Adrenal gland (tissue), 12 donors: ENCODE data around the gene CACNA1G. TPM values are rescaled to one million over a fixed set of nuclear protein-coding genes. Genes with fewer than 3 reads are reported as not detected.
A peak's percentile ranks its signal among the peaks of the same experiment; 100 is the strongest.

Experiments
- DNase-seq, 7 donors: peaks; one replicate each; pipeline ENCODE4 v3.0.0-alpha.2; 2019 to 2020
- H3K27ac ChIP-seq, 5 donors: fragments of 200-600 bp; sonication (generic) in 4 of 5; 1 replicate in 3 of 5; 2 replicates in 2 of 5; pipeline versions ENCODE4 v1.5.1 to v1.8.0; 2016 to 2020; ENCODE audit warnings: mild to moderate bottlenecking in 1 of 5
- H3K27me3 ChIP-seq: fragments of 200-600 bp; 2 replicates; pipeline ENCODE4 v1.8.0; 2021
- H3K36me3 ChIP-seq, 2 donors: fragments of 200-600 bp; replicated peaks in 1 of 2; 1 replicate in 1 of 2; 2 replicates in 1 of 2; pipeline versions ENCODE4 v1.5.1 to v1.8.0; 2018 to 2022
- H3K4me1 ChIP-seq, 2 donors: fragments of 200-600 bp; replicated peaks in 1 of 2; 1 replicate in 1 of 2; 2 replicates in 1 of 2; pipeline versions ENCODE4 v1.5.1 to v1.8.0; 2018 to 2021
- H3K4me3 ChIP-seq, 4 donors: fragments of 200-600 bp; sonication (generic) in 3 of 4; one replicate each; pipeline ENCODE4 v1.5.1; 2016 to 2018
- H3K9me3 ChIP-seq, 3 donors: fragments of 200-600 bp; sonication (generic) in 1 of 3; replicated peaks in 1 of 3; 1 replicate in 2 of 3; 2 replicates in 1 of 3; pipeline versions ENCODE4 v1.5.1 to v1.8.0; 2016 to 2021
- CTCF ChIP-seq, 6 experiments: fragments of 450-650 bp in 4 of 6; fragments of 200-600 bp in 2 of 6; sonication (generic) in 1 of 6; IDR thresholded peaks; 1 replicate in 5 of 6; 2 replicates in 1 of 6; pipeline versions ENCODE4 v1.5.1 to v1.8.0; 2016 to 2021; ENCODE audit warnings: antibody characterized with exemption in 6 of 6, mild to moderate bottlenecking in 2 of 6, moderate library complexity in 1 of 6
- POLR2A ChIP-seq, 2 donors: fragments of 450-650 bp; IDR thresholded peaks; one replicate each; pipeline ENCODE4 v1.6.1; 2017; ENCODE audit warnings: antibody characterized with exemption in 2 of 2, mild to moderate bottlenecking in 2 of 2, moderate library complexity in 1 of 2
- WGBS, 4 donors: extraction: QIAGEN DNeasy Blood & Tissue Kit in 2 of 4; methylation state at CpG; one replicate each; pipeline versions ENCODE4 v1.1.5 to v1.1.7; 2013 to 2017; 5-methylcytosine and 5-hydroxymethylcytosine counted together
- intact Hi-C, 2 donors: fragments of 100-400 bp; cut with DNase I; formaldehyde crosslinking; loops; one replicate each; pipeline versions ENCODE4 v1.14.1 to v1.15.0; 2022 to 2023
- polyA plus RNA-seq, 3 donors: library from polyadenylated mRNA; stranded (reverse); fragments of 200-250 nt in 2 of 3; fragments of 350-450 nt in 1 of 3; fragmentation: Illumina TruSeq in 1 of 3; extraction: RNeasy Lipid Tissue Mini Kit (QIAGEN cat#74804) in 1 of 3; gene quantifications; one replicate each; pipeline ENCODE4 v1.2.3, GENCODE V29; 2013 to 2014
- total RNA-seq, 9 donors: library from RNA; depleted of rRNA in 4 of 9; stranded (reverse); fragments of >200 nt in 4 of 9; fragments of 120-200 nt in 1 of 9; fragmentation: NEBNext Ultra II Directional in 1 of 9; extraction: Animal tissue kit (Norgen Biotek cat#: 25700) in 1 of 9; gene quantifications; one replicate each; pipeline versions ENCODE4 v1.1.0 to v1.2.4, GENCODE V29; 2013 to 2023
- donor health status: healthy with polysubstance abuse.
- donor health status: Bipolar disorder and iron deficiency.
- donor health status: DM: yes; HTN: yes; CAD: no.
- donor health status: DM: no; HTN: no; CAD: no.
- donor health status: DM: no; HTN: no; CAD: no.
- donor health status: DM: yes; HTN: yes; CAD: no.

CACNA1G gene
- total and polyA plus RNA-seq, 12 donors: 0.05 to 2.6 (median 0.14) TPM; not detected in 1

- H3K27me3 ChIP-seq: no peaks in the 10 kb centered on the region
- no peaks in the 10 kb centered on the region for H3K9me3 ChIP-seq
- DNase-seq: no peak
- peaks cover 0 to 12% of the 10 kb centered on the region in 2 donors for H3K4me1 ChIP-seq
- intact Hi-C loops: loop anchor here (5.0 to 10.0 kb wide), 3 partner anchors 69 to 136 kb away; no protein-coding TSS in a partner anchor
- H3K36me3 ChIP-seq: no peaks in the 10 kb centered on the region
- WGBS, 4 donors: 80 to 88% (median 83%) methylated on average over 17 of the region's 17 CpGs
- no peak overlapping the region for H3K4me3 ChIP-seq
- no peak for TF ChIP-seq POLR2A (IDR thresholded peaks at IDR 0.05)
- no peak for TF ChIP-seq CTCF (IDR thresholded peaks at IDR 0.05)
- H3K27ac ChIP-seq: no peak overlapping the region
Observed at GRCh38 chr17:50620858-50621257, 60.3 kb downstream of the CACNA1G start.

- no peak for TF ChIP-seq POLR2A (IDR thresholded peaks at IDR 0.05)
- no peak for TF ChIP-seq CTCF (IDR thresholded peaks at IDR 0.05)
- Histone ChIP-seq H3K4me3 (no peak overlapping the region), H3K36me3 (no peaks in the 10 kb centered on the region), H3K9me3 (no peaks in the 10 kb centered on the region), H3K4me1 (peaks cover 0 to 12% of the 10 kb centered on the region in 2 donors), H3K27me3 (no peaks in the 10 kb centered on the region), H3K27ac (no peak overlapping the region)
- DNase-seq: no peak
- 72 to 80% (median 76%) methylated on average over 12 to 16 of the region's 16 CpGs for WGBS, 4 donors
- intact Hi-C loops: loop anchor here (5.0 to 10.0 kb wide), 3 partner anchors 69 to 137 kb away; no protein-coding TSS in a partner anchor
Observed at GRCh38 chr17:50621574-50622031, 61.1 kb downstream of the CACNA1G start.

DNA sequence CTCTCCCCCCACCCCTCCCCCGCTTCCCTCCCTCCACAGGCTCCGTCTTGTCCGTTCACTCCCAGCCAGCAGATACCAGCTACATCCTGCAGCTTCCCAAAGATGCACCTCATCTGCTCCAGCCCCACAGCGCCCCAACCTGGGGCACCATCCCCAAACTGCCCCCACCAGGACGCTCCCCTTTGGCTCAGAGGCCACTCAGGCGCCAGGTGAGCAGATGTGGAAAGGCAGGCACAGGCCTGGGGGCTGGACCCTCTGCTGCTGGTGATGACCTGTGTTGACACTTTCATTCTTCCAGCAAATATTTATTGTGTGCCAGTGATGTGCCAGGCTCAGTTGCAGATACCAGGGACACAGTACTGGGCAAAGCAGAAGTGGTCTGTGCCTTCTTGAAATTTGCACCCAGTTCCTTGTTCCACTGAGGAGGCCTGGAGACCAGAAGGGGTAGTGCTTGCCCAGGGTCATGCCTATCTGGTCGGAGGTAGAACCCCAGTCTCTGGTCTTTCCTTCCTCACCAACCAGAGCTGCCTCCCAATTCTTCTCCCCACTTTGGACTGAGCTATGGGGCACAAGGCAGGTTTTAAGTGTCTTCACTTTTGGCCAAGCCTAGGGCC lies 63.9 kb downstream of the CACNA1G start:
- Histone ChIP-seq H3K27ac (no peak overlapping the region), H3K9me3 (no peaks in the 10 kb centered on the region), H3K4me3 (no peak overlapping the region), H3K27me3 (no peaks in the 10 kb centered on the region), H3K36me3 (no peaks in the 10 kb centered on the region), H3K4me1 (no peaks in the 10 kb centered on the region)
- TF ChIP-seq POLR2A (IDR thresholded peaks at IDR 0.05): no peak
- TF ChIP-seq CTCF (IDR thresholded peaks at IDR 0.05): no peak
- 81 to 85% (median 83%) methylated on average over 6 to 7 of the region's 7 CpGs for WGBS, 4 donors
- no peak for DNase-seq
- intact Hi-C loops: loop anchor here (5.0 to 10.0 kb wide), 3 partner anchors 72 to 140 kb away; no protein-coding TSS in a partner anchor

GRCh38 chr17:50625032-50625871 lies 64.7 kb downstream of the CACNA1G start:
- intact Hi-C loops: loop anchor here in 1 of 2 donors (5.0 to 10.0 kb wide), 2 partner anchors 78 to 140 kb away; partner anchors contain the start of gene SPATA20
- DNase-seq: peak in 1 of 7 donors; percentile 15
- WGBS, 4 donors: 85 to 90% (median 87%) methylated on average over 12 to 19 of the region's 19 CpGs
- no peak overlapping the region for H3K4me3 ChIP-seq
- no peak overlapping the region for H3K27ac ChIP-seq
- TF ChIP-seq POLR2A (IDR thresholded peaks at IDR 0.05) (no peak), CTCF (IDR thresholded peaks at IDR 0.05) (no peak)
- no peaks in the 10 kb centered on the region for H3K27me3 ChIP-seq
- H3K9me3 ChIP-seq: no peaks in the 10 kb centered on the region
- no peaks in the 10 kb centered on the region for H3K36me3 ChIP-seq
- H3K4me1 ChIP-seq: no peaks in the 10 kb centered on the region
